ENCODE measurements around the gene MYD88. TPM values are rescaled to one million over a fixed set of nuclear protein-coding genes. Genes with fewer than 3 reads are reported as not detected.

Gene MYD88
- total and polyA plus RNA-seq, 9 of the 15 experiments (the other 6 are each of a cell fraction or from before 2014, with no cell fraction given): 3.2 to 47.3 (median 27.6) TPM

DNA sequence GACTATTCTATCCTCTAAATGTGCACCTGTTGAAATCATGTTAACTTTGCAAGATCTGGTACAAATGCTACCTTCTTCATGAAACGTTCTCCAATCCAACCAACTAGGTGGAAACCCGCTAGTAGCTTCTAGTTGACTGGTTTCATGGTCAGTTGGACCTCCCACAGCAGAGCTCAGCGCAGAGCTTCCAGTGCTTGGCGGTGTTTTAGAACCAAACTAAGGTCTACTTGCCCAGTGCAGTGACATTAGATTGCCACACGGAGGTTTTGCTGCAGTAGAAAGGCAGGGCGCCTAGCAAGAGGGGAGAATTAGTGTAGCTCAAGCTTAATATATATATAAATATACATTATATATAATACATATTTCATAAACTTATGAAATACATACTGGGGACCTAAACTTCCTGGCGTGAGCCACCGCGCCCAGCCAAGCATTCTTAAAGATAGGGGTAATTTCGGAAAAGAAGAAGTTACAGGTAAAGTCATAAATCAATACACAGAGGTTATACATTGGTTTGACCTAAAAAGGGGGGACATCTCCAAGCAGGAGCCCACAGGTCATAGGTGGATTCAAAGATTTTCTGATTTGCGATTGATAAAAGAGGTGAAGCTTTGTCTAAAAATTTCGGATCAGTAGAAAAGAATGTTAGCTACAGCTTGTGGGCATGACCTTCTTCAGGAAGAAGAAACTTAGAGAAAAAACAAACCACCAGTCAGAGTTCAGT, 24.8 kb downstream of the MYD88 start (continued):
- TF ChIP-seq PBX2 (CRISPR knock-in tag; IDR thresholded peaks at IDR 0.05; ENCODE audit: low read depth) (no peak), PBX2 (tag; conservative IDR thresholded peaks at IDR 0.05; ENCODE audit: low read depth) (peak; percentile 62), NCOA2 (IDR thresholded peaks at IDR 0.05; ENCODE audit: partially characterized antibody in 2 of 2) (no peak), ZNF263 (CRISPR knock-in tag; IDR thresholded peaks at IDR 0.05; ENCODE audit: borderline replicate concordance) (no peak), ARID2 (IDR thresholded peaks at IDR 0.05) (no peak), ZNF347 (CRISPR knock-in tag; IDR thresholded peaks at IDR 0.05; ENCODE audit: low read depth) (no peak), TAF15 (IDR thresholded peaks at IDR 0.05; ENCODE audit: low read depth, low read length) (no peak), FOXA3 (CRISPR knock-in tag; conservative IDR thresholded peaks at IDR 0.05 in 1 of 2, IDR thresholded peaks at IDR 0.05 in 1 of 2) (no peak), HNRNPL (IDR thresholded peaks at IDR 0.05; ENCODE audit: low read depth, low read length) (no peak), NFIX (CRISPR knock-in tag; IDR thresholded peaks at IDR 0.05; ENCODE audit: low read depth) (no peak), CHCHD3 (CRISPR knock-in tag; IDR thresholded peaks at IDR 0.05) (no peak), TCF3 (CRISPR knock-in tag; IDR thresholded peaks at IDR 0.05) (no peak), IRF9 (tag; IDR thresholded peaks at IDR 0.05) (no peak), ZNF318 (IDR thresholded peaks at IDR 0.05; ENCODE audit: borderline replicate concordance in 1 of 2, low read depth in 1 of 2) (no peak), SPI1 (IDR thresholded peaks at IDR 0.05; ENCODE audit: borderline replicate concordance, low read depth, low read length) (no peak)
